ENCODE data around the gene MMP8.
A peak's percentile ranks its signal among the peaks of the same experiment; 100 is the strongest.

MMP8 gene

DNA sequence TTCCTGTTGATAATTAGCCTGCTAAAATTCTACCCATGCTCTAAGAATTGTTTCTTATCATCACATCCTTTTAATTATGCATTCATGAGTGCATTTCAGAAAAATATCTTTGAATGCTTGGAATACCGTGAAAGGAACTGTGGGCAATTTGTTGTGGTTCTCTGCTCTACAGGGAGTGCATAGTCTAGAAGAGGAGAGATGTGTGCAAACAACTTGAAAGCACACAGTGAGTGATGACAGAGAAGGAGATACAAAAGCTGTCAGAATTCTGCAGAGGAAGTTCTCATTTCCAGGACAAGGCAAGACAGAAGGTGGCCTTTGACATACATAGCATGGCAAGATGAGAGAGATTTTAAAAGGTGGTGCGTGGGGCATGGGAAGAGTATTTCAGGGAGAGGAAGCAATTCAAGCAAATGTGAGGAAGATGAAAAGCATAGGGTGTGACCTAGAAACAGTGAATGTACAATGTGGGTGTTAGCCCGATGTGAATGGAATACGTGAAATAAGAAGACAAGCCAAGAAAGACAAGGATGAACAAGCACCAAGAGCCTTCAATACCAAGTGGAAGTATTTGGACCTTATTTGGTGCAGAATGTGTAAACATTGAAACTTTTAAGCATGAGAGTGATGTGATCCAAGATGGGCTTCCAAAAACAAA lies 5.0 kb downstream of the MMP8 start:
- DNase-seq = no peak

DNA sequence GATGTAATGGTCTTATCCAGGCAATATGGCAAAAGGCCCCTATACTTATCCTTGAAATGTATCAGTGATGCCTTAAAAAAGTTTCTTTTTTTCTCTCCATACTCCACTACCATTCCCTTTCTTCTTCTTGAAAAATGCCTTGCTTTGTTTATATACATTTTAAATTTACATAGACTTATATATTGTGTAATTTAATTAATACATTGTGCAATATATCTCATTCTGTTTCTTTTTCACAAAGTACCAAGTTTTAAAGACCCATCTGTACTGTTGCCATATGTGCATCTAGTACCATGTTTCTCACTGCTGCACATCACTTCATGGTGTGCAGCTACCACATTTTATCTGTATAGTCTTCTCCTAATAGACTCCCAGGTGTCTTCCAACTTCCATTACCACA lies 7.5 kb downstream of the MMP8 start:
- no peak for DNase-seq

DNA sequence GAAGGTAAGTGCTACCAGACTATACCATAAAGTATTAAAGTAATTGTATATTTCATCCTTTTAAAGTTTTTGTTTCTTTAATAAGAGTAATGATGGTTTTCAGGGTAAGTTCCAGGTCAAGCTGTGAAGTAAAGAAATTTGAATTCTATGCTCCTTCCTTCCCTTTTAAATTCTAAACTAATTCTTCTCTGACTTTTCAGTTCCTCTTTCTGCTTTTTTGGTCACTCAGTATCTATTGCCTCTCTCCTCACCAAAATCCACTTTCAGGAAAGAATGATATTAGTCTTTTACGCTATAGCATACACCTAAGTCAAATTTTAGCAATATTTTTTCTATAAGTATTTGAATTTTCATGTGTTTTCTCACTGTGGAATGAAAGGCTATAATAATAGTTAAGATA lies 8.2 kb downstream of the MMP8 start:
- no peak for DNase-seq

DNA sequence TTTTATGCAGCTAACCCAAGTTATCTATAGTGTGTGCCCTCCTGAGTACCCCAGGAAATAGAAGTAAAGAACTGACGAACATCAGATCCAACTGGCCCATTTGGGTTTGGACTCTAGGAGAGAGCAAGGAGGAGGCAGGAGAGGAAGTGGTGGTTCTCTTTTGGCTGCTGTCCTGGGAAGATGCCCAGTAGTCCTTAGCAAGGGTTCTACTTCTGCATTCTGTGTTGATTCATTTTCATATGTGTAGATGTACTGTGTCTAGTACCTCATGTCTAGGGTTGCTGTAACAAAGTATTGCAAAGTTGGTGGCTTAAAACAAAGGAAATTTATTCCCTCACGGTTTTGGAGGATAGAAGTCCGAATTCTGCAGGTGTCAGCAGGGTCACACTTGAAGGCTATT lies 12.6 kb downstream of the MMP8 start:
- no peak for DNase-seq

DNA sequence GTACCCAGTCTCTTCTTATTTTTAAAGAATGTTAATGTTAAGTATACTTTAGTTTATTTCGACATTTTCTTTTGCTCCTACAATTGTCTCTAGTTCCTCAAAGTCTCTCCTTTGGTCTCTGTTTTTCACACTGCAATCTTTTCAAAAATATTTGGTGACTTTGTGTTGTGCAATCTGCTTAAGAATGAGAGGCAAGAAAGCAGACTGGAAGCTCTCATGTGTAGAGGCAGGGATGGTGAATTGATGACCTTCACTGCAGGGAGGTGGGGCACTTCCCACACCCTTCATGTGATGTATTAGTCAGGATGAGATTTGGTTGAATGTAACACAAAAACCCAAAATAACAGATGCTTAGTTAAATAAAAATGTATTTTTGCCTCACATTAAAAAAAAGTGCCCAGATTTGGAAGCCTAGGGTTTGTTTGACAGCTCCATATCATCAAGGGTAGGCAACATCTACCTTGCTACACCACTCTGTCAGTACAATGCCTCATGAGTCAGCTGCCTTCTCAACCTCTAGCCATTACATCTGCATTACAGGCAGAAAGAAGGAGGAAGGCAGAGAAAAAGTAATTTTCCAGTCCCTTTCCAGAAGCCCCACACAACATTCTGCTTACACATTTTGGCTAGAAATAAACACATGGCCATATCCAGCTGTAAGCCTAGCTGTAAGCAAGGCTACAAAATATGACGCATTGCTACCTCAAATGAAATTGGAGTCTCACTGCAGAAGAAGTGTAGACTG lies 15.4 kb downstream of the MMP8 start:
- DNase-seq = no peak

DNA sequence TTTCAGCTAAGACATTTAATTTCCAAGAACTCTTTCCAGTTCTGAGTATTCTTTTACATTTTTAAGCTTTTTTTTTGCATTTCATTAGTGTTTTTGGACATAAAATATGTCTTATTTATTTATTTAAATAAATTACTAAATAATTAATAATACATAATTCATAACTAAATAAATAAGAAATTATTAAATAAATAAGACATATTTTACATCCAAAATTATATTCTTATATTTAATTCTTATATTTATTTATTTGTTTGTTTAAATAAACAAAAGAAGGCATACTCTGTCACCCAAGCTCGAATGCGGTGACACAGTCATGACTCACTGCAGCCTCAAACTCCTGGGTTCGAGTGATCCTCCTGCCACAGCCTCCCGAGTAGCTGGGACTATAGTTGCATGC lies 16.1 kb downstream of the MMP8 start:
- DNase-seq = no peak

DNA sequence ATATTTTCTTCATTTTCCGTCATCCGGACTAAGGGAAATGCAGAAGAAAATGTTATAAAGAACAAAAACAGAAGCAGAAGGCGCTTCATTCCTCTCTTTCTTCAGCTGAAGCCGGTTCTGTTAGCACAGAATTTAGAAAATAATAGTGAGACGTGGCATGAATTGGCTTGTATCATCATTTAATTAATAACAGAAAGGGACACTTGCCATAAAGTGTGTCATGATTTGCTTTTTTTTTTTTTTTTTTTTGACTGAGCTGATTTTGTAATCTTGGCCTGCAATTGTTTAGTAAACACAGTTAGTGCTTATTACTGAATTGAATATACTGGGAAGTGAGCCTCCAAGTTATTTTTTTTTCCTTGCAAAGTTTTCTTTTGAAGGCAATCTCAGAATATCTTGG lies 19.1 kb downstream of the MMP8 start, which contains the start of gene MMP27:
Gene MMP27 (minus strand): TSS at position 144 of the 400 bp plus-strand sequence. CDS start 55 bp downstream, at position 89.
- DNase-seq = no peak

DNA sequence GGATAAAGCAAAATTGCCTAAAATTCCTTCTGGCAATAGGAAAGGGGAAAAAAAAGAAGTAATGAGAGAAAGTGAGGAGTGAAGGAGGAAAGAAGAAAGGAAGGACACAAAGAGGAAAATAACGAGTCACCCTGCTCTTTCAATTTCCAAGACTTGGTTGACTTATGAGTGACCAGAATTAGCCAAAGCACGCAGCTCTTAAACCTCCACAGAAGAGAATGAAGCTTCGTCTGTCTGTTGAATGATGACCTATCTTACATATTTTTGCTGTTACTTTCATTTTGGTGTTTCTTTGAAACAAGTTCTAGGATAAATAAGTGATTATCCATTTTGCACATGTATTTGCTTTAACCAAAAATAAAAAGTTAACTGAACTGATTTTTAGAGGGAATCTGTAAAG lies 19.9 kb downstream of the MMP8 start:
- no peak for DNase-seq

DNA sequence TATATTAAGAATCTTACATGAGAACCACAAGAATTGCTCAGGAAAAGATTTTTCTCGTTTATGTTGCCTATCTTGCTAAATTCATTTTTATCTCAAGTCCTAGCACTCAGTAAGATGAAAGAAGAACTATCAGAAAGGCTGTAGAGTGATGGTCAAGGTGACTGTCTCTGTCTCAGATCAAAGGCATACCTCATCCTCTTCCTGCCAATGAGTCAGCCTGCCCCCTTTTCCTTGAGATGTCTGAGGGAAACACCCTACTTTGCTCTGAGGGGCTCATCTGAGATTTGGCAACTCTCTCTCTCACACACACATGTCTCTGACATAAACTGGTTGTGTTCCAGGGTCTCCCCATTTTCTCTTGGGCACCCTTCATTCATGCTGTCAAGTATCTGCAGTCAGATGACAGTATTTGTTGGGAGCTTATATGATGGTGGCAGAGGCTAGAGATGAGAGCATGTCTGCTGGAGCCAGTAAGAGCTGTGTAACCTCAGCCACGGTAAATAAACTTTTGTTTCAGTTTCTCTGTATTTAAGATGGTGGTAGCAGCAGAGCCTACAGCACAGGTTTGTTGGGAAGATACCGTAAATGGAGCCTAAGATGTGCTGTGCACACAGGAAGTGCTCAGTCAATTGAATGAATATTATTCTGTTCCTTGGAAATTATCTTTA lies 20.8 kb downstream of the MMP8 start:
- DNase-seq = no peak

DNA sequence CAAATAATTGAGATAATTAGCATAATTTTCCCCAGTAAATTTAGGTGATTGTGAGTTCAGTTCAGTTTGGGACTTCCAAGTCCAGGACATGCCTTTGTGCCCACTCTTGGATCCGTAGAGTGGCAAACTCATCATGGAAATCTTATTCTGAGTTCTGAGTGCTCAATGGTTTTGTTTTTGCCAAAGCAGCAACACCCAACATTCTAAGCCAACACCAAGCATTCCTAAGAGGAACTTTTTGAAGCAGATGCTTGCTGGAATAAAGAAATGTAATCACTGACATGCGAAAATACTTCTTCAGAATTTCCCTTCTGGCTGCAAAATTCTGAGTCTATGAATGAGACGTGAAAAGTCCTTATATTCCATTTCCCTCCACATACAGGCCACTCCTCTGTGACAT lies 29.6 kb downstream of the MMP8 start:
- no peak for DNase-seq

DNA sequence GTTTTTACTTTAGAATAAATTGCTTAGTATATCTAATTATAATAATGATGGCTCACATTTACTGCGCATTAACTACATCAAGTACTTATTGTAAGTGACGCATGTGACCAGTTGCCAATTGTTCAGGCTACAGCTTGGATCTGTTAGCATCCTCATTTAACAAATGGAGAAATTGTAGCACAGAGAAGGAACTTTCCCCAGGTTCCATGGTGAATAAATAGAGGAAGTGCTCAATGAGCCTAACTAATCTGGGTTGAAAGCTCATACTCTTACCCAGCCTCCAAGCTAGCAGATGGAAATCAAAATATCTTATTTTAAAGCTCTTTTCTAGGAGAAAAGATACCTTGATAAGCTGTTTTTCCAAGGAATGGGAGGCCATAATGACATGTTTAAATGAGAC lies 39.0 kb downstream of the MMP8 start:
- no peak for DNase-seq

DNA sequence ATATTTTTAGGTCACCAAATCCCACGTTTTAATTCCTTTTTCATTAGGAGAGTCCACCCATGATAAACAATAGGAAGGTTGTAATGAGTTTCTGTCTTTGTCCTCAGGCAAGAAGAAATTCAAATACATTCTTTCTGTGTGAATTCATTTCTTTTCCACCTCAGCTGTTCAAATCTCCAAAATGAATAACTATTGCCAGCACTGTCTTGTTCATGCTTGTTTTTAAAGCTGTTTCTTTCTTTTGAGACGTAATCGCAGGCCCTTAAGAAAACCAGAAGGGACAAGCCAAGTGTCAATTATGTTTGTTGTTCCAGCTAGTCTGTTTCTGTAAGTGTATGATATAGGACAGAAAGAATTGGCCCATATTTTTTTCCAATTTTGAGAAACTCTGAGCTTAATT lies 39.4 kb downstream of the MMP8 start:
- no peak for DNase-seq

DNA sequence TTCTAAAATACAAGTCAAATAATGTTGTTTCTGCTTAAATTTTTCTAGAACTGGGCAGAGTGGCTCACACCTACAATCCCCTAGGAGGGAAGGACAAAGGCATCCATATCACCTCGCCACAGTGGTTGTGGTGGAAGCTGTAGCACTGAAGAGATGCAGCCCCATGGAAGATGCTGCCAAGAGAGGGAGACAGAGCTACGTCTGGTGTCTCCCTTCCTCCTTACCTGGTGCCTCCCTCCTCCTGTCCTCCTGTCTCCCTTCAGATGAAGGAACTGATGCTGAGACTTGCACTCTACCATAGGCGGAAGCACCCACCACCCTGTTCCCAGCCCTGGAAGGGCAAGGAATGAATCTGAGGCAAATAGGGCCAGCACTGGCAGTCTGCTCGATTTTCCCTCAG lies 41.5 kb downstream of the MMP8 start:
- DNase-seq = no peak

DNA sequence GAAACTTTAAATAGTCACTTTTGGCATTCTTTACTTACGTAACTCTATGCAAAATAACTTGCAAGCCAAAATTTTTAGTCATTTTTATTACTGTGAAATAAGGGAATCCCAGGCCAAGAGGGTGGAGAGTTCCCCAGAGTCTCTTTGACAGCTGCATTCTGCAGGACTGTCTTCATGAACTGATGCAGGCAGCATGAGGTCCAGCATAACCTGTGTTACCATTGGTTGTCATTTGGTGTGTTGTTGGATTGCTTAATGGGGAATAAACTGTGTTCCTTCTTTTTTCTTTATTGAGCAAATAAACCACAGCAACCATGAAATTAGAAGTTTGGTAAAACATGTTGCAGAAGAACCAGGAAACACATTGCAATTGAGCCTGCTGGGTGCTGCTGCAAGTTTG lies 43.8 kb downstream of the MMP8 start:
- no peak for DNase-seq

DNA sequence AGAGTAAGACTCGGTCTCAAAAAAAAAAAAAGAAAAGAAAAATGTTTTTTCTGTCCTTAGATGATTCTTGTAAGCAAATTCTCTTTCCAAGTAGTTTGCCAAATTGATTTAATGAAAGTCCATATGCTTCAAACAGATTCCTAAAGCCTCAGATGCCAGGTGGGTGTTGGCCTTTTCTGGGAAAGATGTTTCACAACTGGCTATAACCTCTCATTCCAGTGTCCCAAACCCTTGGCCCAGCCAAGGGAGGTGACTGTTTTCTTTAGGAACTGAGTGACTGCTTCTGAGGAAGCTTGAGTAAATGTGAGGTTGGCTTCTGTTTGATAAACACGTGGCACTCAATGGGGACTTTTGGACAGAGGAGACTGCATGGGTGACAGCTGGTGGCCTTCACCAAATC lies 46.7 kb downstream of the MMP8 start:
- no peak for DNase-seq

DNA sequence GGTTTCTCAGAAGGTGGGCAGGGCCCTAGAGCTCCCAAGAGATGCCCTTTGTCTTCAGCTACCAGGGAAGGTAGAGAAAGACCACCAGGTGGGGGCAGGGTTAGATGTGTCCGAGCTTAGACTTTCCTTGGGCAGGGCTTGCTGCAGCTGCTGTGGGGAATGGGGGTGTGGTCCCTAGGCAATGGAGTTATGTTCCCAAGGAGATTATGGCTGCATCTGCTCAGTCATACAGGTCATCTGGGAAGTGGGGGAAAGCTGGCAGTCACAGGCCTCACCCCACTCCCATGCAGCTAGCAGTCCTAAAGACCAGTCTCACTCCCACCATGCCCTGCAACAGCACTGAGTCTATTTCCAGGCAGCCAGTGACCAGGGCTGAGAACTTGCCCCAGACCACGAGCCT lies 48.7 kb downstream of the MMP8 start:
- no peak for DNase-seq

DNA sequence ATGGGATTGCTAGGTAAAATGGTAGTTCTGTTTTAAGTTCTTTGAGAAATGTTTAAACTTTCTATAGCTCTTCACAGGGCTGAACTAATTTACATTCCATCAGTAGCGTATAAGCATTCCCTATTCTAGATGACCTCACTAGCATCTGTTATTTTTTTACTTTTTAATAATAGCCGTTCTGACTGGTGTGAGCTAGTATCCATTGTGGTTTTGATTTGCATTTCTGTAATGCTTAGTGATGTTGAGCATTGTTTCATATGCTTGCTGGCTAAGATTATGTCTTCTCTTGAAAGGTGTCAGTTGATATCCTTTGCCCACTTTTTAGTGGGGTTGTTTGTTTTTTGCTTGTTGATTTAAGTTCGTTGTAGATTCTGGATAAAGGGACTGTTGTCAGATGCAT lies 55.1 kb downstream of the MMP8 start:
- DNase-seq = no peak

DNA sequence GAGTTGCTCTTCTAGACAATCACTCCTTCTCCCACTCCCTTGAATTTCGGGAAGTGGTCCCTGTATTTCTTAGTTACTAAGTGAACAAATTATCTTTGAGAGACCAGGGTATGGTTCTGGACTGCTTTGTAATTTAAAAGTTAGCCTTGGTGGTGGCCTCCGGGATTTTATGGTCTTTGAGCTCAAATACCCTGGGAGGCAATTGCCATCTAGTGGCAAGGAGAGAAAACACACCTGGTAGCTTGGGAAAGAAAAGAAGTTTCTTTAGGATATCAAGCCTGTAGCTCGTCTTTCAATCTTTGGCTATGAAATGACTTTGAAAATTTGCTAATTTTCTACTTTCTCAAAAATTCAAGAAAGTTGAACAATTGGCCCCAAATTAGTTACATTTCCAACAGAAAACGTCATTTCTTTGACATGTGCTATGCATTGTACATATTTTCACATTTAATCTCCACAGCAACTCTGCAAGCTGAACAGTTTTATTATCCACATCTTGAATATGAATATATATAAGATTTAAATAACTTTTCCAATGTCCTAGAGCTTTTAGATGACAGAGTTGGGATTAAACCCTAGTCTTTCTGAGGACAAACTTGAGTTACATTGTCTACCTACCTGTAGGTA lies 58.3 kb downstream of the MMP8 start:
- DNase-seq = peak; percentile 45

DNA sequence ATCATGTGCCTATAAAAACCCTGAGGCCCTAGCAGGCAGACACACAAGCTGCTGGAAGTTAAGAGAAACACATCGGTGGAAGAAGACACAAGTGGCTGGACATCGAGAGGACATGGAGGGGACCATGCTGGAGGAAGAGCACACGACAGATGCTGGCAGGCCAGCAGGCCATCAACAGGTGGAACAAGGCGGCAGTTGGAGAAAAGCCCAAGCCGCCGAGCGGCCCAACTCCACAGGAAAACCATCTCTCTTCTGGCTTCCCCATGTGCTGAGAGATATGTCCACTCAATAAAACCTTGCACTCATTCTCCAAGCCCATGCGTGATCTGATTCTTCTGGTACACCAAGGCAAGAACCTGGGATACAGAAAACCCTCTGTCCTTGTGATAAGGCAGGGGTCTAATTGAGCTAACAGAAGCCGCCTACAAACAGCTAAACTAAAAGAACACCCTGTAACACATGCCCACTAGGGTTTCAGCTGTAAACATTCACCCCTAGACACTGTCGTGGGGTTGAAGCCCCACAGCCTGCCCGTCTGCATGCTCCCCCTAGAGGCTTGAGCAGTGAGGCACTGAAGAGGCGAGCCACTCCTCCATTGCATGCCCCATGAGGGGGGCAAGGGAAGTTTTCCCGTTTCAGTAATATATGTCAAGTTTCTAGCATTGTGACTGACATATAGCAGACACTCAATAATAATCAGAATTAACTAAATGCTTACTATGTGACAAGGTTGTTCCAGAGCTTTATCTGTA lies 60.6 kb downstream of the MMP8 start:
- peak; percentile 4 for DNase-seq

DNA sequence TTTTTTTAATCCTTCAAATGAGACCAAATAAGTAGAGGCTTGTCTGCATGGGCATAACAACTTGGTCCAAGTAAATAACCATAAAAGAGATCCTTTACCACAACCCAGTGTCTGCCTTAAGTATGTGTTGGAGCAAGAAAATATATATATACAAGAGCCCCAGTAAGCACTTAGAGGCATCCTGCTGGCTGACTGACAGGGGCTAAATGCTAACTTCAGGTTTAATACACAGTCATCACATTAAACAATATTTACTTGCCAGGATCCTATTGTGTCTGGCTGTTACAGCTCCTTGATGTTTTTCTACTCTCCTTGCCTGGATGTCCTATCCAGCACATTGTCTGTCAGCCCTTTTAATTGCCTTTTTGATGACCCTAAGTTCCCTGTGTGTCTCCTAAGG lies 62.1 kb downstream of the MMP8 start:
- no peak for DNase-seq
